ENCODE data around the gene ARAP3. TPM values are rescaled to one million over a fixed set of nuclear protein-coding genes. Genes with fewer than 3 reads are reported as not detected.

The ARAP3 gene
- total RNA-seq, 1 experiment from 2014 or later = 2.5 TPM

- intact Hi-C loops (cut with micrococcal nuclease; ENCODE audit: unreplicated experiment) = no loop called here
- DNase-seq (ENCODE audit: low read depth, low spot score) (no peak), ATAC-seq (no peak)
- no peak overlapping the region for H3K4me3 ChIP-seq (ENCODE audit: low read depth in 2 of 2, low read length in 2 of 2)
- POLR2A ChIA-PET = no interaction called here
- no peaks in the 10 kb centered on the region for H3K36me3 ChIP-seq (ENCODE audit: control insufficient read depth, insufficient read depth, low read length)
- no peaks in the 10 kb centered on the region for H3K27me3 ChIP-seq (ENCODE audit: control insufficient read depth, insufficient read depth, low read length)
- TF ChIP-seq, protein P1, sequence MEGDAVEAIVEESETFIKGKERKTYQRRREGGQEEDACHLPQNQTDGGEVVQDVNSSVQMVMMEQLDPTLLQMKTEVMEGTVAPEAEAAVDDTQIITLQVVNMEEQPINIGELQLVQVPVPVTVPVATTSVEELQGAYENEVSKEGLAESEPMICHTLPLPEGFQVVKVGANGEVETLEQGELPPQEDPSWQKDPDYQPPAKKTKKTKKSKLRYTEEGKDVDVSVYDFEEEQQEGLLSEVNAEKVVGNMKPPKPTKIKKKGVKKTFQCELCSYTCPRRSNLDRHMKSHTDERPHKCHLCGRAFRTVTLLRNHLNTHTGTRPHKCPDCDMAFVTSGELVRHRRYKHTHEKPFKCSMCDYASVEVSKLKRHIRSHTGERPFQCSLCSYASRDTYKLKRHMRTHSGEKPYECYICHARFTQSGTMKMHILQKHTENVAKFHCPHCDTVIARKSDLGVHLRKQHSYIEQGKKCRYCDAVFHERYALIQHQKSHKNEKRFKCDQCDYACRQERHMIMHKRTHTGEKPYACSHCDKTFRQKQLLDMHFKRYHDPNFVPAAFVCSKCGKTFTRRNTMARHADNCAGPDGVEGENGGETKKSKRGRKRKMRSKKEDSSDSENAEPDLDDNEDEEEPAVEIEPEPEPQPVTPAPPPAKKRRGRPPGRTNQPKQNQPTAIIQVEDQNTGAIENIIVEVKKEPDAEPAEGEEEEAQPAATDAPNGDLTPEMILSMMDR (IDR thresholded peaks at IDR 0.05) = no peak
- TF ChIP-seq POLR2AphosphoS5 (IDR thresholded peaks at IDR 0.05; ENCODE audit: low read depth, low read length) = no peak
- no peak for TF ChIP-seq REST (IDR thresholded peaks at IDR 0.05; ENCODE audit: insufficient read depth in 1 of 2, low read depth in 2 of 2, low read length in 1 of 2)
- no peak for TF ChIP-seq SIN3A (IDR thresholded peaks at IDR 0.05; ENCODE audit: borderline replicate concordance, insufficient read depth, low read depth, low read length)
- H3K27ac ChIP-seq (ENCODE audit: low read length) = no peak overlapping the region
- no peaks in the 10 kb centered on the region for H3K4me1 ChIP-seq (ENCODE audit: control insufficient read depth, insufficient read depth, low read length)
- in situ Hi-C loops (cut with HindIII; ENCODE audit: low pct_unique_long_range_greater_than_20kb, low sequenced_read_pairs) = no loop called here
- no TSS peak for BruUV-seq (replicated peaks)
- H3K9me3 ChIP-seq (ENCODE audit: control insufficient read depth, insufficient read depth, low read depth, low read length) = no peaks in the 10 kb centered on the region
- CTCF ChIA-PET = no interaction called here
Measured at GRCh38 chr5:141675672-141676071, 6.4 kb downstream of the ARAP3 start.

- intact Hi-C loops (cut with micrococcal nuclease; ENCODE audit: unreplicated experiment) (no loop called here), in situ Hi-C loops (cut with HindIII; ENCODE audit: low pct_unique_long_range_greater_than_20kb, low sequenced_read_pairs) (no loop called here)
- ChIA-PET POLR2A (no interaction called here), CTCF (no interaction called here)
- no peaks in the 10 kb centered on the region for H3K36me3 ChIP-seq (ENCODE audit: control insufficient read depth, insufficient read depth, low read length)
- no peaks in the 10 kb centered on the region for H3K9me3 ChIP-seq (ENCODE audit: control insufficient read depth, insufficient read depth, low read depth, low read length)
- BruUV-seq (replicated peaks) = no TSS peak
- TF ChIP-seq TCF7L2 (IDR thresholded peaks at IDR 0.05; ENCODE audit: low read depth, low read length) (no peak), SIN3A (IDR thresholded peaks at IDR 0.05; ENCODE audit: borderline replicate concordance, insufficient read depth, low read depth, low read length) (no peak), POLR2AphosphoS5 (IDR thresholded peaks at IDR 0.05; ENCODE audit: low read depth, low read length) (no peak), REST (IDR thresholded peaks at IDR 0.05; ENCODE audit: insufficient read depth in 1 of 2, low read depth in 2 of 2, low read length in 1 of 2) (no peak)
- TF ChIP-seq, protein P1 (IDR thresholded peaks at IDR 0.05) = no peak
- no peaks in the 10 kb centered on the region for H3K4me1 ChIP-seq (ENCODE audit: control insufficient read depth, insufficient read depth, low read length)
- H3K4me3 ChIP-seq (ENCODE audit: low read depth in 2 of 2, low read length in 2 of 2) = no peak overlapping the region
- no peak overlapping the region for H3K27ac ChIP-seq (ENCODE audit: low read length)
- ATAC-seq (no peak), DNase-seq (ENCODE audit: low read depth, low spot score) (no peak)
- no peaks in the 10 kb centered on the region for H3K27me3 ChIP-seq (ENCODE audit: control insufficient read depth, insufficient read depth, low read length)
Measured at GRCh38 chr5:141674747-141675146, 7.3 kb downstream of the ARAP3 start.
